Aorta (tissue), 5 donors: ENCODE measurements around the gene DPYSL3. TPM values are rescaled to one million over a fixed set of nuclear protein-coding genes. Genes with fewer than 3 reads are reported as not detected.

ENCODE experiments used
- ATAC-seq: fragments of 200-7000 bp; cut with Tn5 transposase; one replicate; pipeline ENCODE4 v1.9.1; 2022; ENCODE audit warnings: moderate library complexity; ENCODE audit not compliant: low FRiP score
- DNase-seq, 2 donors: peaks; one replicate each; pipeline ENCODE4 v3.0.0-alpha.2; 2020
- H3K27ac ChIP-seq, 2 donors: one replicate each; pipeline ENCODE4 v1.5.1; 2013; ENCODE audit warnings: low read length in 2 of 2, mild to moderate bottlenecking in 2 of 2, moderate library complexity in 2 of 2, control low read depth in 1 of 2, inconsistent platforms in 1 of 2, low read depth in 1 of 2
- H3K27me3 ChIP-seq, 2 donors: one replicate each; pipeline ENCODE4 v1.6.1; 2013; ENCODE audit warnings: control low read depth in 1 of 2, low read length in 1 of 2, mild to moderate bottlenecking in 1 of 2, moderate library complexity in 1 of 2; ENCODE audit not compliant: insufficient read depth in 2 of 2, control insufficient read depth in 1 of 2
- H3K36me3 ChIP-seq, 2 donors: one replicate each; pipeline ENCODE4 v1.6.1; 2013; ENCODE audit warnings: control low read depth in 1 of 2, low read length in 1 of 2, mild to moderate bottlenecking in 1 of 2; ENCODE audit not compliant: insufficient read depth in 2 of 2, control insufficient read depth in 1 of 2
- H3K4me1 ChIP-seq, 2 donors: one replicate each; pipeline ENCODE4 v1.6.1; 2013; ENCODE audit warnings: low read length in 2 of 2, control low read depth in 1 of 2, mild to moderate bottlenecking in 1 of 2, moderate library complexity in 1 of 2; ENCODE audit not compliant: insufficient read depth in 2 of 2, control insufficient read depth in 1 of 2
- H3K4me3 ChIP-seq, 2 donors: one replicate each; pipeline ENCODE4 v1.5.1; 2013; ENCODE audit warnings: low read length in 2 of 2, control low read depth in 1 of 2, mild to moderate bottlenecking in 1 of 2
- H3K9me3 ChIP-seq: one replicate; pipeline ENCODE4 v1.6.1; 2013; ENCODE audit warnings: mild to moderate bottlenecking, low read length; ENCODE audit not compliant: control insufficient read depth
- WGBS, 2 donors: extraction: QIAGEN DNeasy Blood & Tissue Kit; methylation state at CpG; one replicate each; pipeline ENCODE4 v1.1.7; 2013; 5-methylcytosine and 5-hydroxymethylcytosine counted together
- intact Hi-C, 2 donors: fragments of 100-400 bp; cut with DNase I; formaldehyde crosslinking; loops; one replicate each; pipeline versions ENCODE4 v1.14.2 to v1.15.0; 2022
- polyA plus RNA-seq, 2 donors: library from polyadenylated mRNA; stranded (reverse); fragments of 200-250 nt; gene quantifications; one replicate each; pipeline ENCODE4 v1.2.3, GENCODE V29; 2013
- total RNA-seq, 2 donors: library from RNA; stranded (reverse); fragmentation: NEBNext Ultra II Directional; extraction: Animal tissue kit (Norgen Biotek cat#: 25700); gene quantifications; one replicate each; pipeline ENCODE4 v1.2.1, GENCODE V29; 2021
- donor health status: healthy with polysubstance abuse.
- donor health status: Bipolar disorder and iron deficiency.
- donor health status: DM: no; HTN: no; CAD: no.
- donor health status: DM: no; HTN: no; CAD: no.
- donor health status: DM: yes; HTN: yes; CAD: no.

The DPYSL3 gene
- total and polyA plus RNA-seq, 4 donors: 85.1 to 344 (median 195) TPM

- Histone ChIP-seq H3K4me1 (peaks cover 2 to 4% of the 10 kb centered on the region in 2 donors), H3K27ac (peak overlapping the region in 1 of 2 donors; percentile 88), H3K27me3 (no peaks in the 10 kb centered on the region), H3K4me3 (no peak overlapping the region), H3K9me3 (no peaks in the 10 kb centered on the region), H3K36me3 (no peaks in the 10 kb centered on the region)
- 37 to 45% methylated on average over 1 of the region's 1 CpG for WGBS, 2 donors
- ATAC-seq: no peak
- no peak for DNase-seq
- intact Hi-C loops: loop anchor here (2.0 to 10.0 kb wide), 4 partner anchors 49 to 221 kb away; partner anchors contain the start of gene STK32A (in 1 of the 2)
These were observed 53.9 kb downstream of the DPYSL3 start for GRCh38 chr5:147455822-147456450.

GRCh38 chr5:147454996-147455677 is 54.7 kb downstream of the DPYSL3 start:
- Histone ChIP-seq H3K9me3 (no peaks in the 10 kb centered on the region), H3K4me1 (peaks cover 2 to 4% of the 10 kb centered on the region in 2 donors), H3K36me3 (no peaks in the 10 kb centered on the region), H3K4me3 (no peak overlapping the region), H3K27me3 (no peaks in the 10 kb centered on the region), H3K27ac (peak overlapping the region; percentile 73 to 95)
- peak; percentile 52 for ATAC-seq
- DNase-seq: no peak
- intact Hi-C loops: loop anchor here (1.0 to 10.0 kb wide), 7 partner anchors 38 to 220 kb away; partner anchors contain the start of gene STK32A (in 1 of the 2)
- 32 to 36% methylated on average over 10 of the region's 10 CpGs for WGBS, 2 donors

DNA sequence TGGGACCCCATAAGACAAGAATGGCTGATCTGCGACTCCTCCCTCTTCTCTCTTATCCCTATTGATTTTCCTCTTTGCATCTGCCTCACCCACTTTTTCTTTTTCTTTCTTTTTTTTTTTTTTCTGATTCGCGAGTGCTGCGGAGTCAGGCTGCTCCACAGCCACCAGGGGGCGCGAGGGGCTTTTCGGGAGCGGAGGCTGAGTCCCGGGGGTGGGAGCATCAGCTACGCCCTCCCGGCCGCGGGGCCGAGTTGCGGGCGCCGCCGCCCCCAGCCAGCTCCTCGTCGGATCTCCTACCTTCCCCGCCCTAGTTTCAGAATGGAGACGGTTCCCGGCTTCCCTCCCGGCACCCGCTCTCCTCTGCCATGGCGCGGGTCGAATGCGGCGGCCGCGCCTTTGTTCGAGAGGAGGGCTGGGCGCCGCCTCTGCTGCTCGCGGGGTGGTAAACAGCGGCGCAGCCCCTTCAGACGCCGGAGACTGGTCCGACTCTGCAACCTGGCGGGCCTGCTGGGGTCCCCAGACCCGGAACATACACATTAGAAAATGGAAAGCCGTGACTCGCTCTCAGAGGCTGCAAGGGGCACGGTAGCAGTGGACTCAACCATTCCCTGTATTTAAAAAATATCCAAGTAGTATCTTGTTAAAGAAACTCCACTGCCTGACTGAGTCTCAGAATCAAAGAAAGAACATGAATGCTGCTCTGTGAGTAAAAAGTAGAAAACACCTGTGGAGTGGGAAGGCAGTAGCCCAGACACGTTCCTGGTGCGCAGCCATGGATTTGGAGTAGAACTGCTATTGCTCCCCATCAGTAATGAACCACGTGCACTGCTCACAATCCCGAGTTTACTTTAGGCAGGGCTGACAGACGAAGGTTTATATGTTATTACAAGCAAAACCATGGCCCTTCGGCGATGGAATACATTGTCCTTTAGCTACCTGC is 55.7 kb downstream of the DPYSL3 start:
- ATAC-seq (peak; percentile 92), DNase-seq (peak; percentile 94 to 98)
- Histone ChIP-seq H3K9me3 (no peaks in the 10 kb centered on the region), H3K27ac (peak overlapping the region; percentile 91 to 95), H3K36me3 (no peaks in the 10 kb centered on the region), H3K27me3 (no peaks in the 10 kb centered on the region), H3K4me3 (peak overlapping the region; percentile 90 to 94), H3K4me1 (peaks cover 2% of the 10 kb centered on the region in 2 donors)
- 1% methylated on average over 54 of the region's 54 CpGs for WGBS, 2 donors
- intact Hi-C loops: loop anchor here (1.0 to 10.0 kb wide), 9 partner anchors 37 to 219 kb away; partner anchors contain the start of gene STK32A (in 2 of the 2)

DNA sequence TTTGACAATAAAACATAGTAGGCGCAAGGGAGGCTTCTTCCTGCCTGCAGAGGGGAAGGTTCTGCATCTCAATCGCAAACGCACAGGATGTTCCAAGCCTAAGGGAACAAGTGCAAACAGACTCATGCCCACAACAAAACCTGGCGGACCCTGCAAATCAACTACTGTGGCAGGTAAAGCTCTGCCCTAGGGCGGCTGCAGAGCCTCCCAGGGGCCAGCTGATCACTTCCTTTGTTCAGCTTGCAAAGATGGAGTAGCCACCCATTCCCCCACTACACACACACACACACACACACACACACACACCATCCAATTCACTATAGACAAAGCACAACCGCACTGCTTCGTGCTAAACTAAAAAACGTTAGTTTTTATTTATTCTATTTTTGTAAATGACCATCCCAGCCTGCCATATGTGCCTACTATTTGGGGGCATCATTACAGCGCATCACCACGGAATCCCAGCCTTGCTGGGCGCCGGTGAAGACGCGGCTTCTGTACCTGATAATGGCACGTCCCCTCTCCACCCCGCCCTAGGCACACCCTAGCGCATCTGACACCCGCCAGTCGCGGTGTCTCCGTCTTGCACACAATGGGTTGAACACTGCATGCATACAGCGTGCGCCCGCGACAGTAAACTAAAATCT is 57.6 kb downstream of the DPYSL3 start:
- H3K27ac ChIP-seq: peak overlapping the region in 1 of 2 donors; percentile 95
- 8 to 12% methylated on average over 25 of the region's 25 CpGs for WGBS, 2 donors
- H3K27me3 ChIP-seq: no peaks in the 10 kb centered on the region
- intact Hi-C loops: loop anchor here (2.0 to 10.0 kb wide), 6 partner anchors 35 to 217 kb away; partner anchors contain the start of gene STK32A (in 2 of the 2)
- H3K9me3 ChIP-seq: no peaks in the 10 kb centered on the region
- H3K36me3 ChIP-seq: no peaks in the 10 kb centered on the region
- peak; percentile 48 to 75 for DNase-seq
- peak overlapping the region; percentile 90 to 94 for H3K4me3 ChIP-seq
- ATAC-seq: no peak
- H3K4me1 ChIP-seq: peaks cover 0 to 2% of the 10 kb centered on the region in 2 donors

DNA sequence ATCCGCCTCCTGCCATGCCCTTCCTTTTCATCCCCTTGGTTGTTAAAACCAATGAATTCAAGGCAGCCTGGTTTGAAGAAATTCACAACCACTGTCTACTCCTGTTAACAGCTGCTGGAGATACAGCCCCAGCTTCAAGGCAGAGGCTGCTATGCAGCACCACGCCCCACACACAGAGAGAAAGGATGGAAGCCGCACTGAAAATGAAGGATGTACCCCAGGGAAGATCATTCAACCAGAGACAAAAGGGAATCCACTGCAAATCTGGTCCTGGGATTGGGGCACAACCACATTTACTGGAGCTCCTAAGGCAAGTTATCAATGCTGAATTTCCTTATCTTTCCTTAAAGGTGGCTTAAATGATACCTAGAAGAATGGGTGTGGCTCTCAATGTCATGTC is 58.7 kb downstream of the DPYSL3 start:
- DNase-seq (no peak), ATAC-seq (no peak)
- 94 to 95% methylated on average over 3 of the region's 3 CpGs for WGBS, 2 donors
- Histone ChIP-seq H3K4me1 (peaks cover 2% of the 10 kb centered on the region in 2 donors), H3K4me3 (peak overlapping the region in 1 of 2 donors; percentile 16), H3K27me3 (no peaks in the 10 kb centered on the region), H3K9me3 (no peaks in the 10 kb centered on the region), H3K36me3 (no peaks in the 10 kb centered on the region), H3K27ac (peak overlapping the region; percentile 7 to 45)
- intact Hi-C loops: loop anchor here (5.0 to 10.0 kb wide), 4 partner anchors 34 to 216 kb away; partner anchors contain the start of gene STK32A (in 1 of the 2)

GRCh38 chr5:147450606-147451005 is 59.3 kb downstream of the DPYSL3 start:
- no peaks in the 10 kb centered on the region for H3K27me3 ChIP-seq
- ATAC-seq (no peak), DNase-seq (no peak)
- H3K9me3 ChIP-seq: no peaks in the 10 kb centered on the region
- intact Hi-C loops: loop anchor here (5.0 to 10.0 kb wide), 4 partner anchors 33 to 216 kb away; partner anchors contain the start of gene STK32A (in 1 of the 2)
- no peaks in the 10 kb centered on the region for H3K36me3 ChIP-seq
- H3K27ac ChIP-seq: peak overlapping the region in 1 of 2 donors; percentile 48
- H3K4me1 ChIP-seq: peaks cover 0 to 4% of the 10 kb centered on the region in 2 donors
- no peak overlapping the region for H3K4me3 ChIP-seq

DNA sequence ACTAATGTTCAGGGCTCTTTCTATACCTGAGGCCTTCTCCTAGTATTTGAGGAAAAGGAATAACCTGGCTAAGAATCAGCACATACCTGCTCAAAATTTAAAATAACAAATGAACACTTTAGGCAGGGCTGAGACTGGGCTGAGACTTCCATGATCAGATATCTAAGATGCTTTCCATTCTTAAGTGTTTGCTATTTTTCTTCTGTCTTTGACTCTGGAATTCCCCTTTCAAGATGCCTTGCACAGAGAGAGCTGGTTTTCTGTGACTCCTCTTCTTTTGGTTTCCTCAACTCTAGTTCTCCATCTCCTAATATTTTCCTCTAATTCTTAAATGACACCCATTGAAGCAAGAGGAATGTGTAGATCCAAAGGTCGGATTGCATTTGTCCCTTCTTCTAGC is 61.1 kb downstream of the DPYSL3 start:
- peak overlapping the region; percentile 33 to 41 for H3K27ac ChIP-seq
- intact Hi-C loops: no loop called here
- WGBS, 2 donors: 67 to 77% methylated on average over 1 of the region's 1 CpG

GRCh38 chr5:147446523-147446922 is 63.3 kb downstream of the DPYSL3 start:
- Histone ChIP-seq H3K36me3 (no peaks in the 10 kb centered on the region), H3K9me3 (no peaks in the 10 kb centered on the region), H3K4me1 (peaks cover 6 to 9% of the 10 kb centered on the region in 2 donors), H3K4me3 (no peak overlapping the region), H3K27ac (peak overlapping the region in 1 of 2 donors; percentile 88), H3K27me3 (no peaks in the 10 kb centered on the region)
- intact Hi-C loops: no loop called here
- DNase-seq (no peak), ATAC-seq (peak; percentile 45)
- whole genome bisulfite sequencing, 2 donors: 69 to 73% methylated on average over 2 of the region's 2 CpGs

More for the DNA sequence above, 61.1 kb downstream of the DPYSL3 start:
- Histone ChIP-seq H3K27me3 (no peaks in the 10 kb centered on the region), H3K9me3 (no peaks in the 10 kb centered on the region), H3K4me1 (peaks cover 6 to 7% of the 10 kb centered on the region in 2 donors), H3K36me3 (no peaks in the 10 kb centered on the region), H3K4me3 (no peak overlapping the region)
- no peak for DNase-seq
- no peak for ATAC-seq
